CD4-positive, alpha-beta T cell treated with Interleukin-17A for 4 hours (primary cell): ENCODE results near the gene KLHDC7B.
A peak's percentile ranks its signal among the peaks of the same experiment; 100 is the strongest.

ENCODE experiments used
- DNase-seq: peaks from one replicate; pipeline ENCODE4 v3.0.0-alpha.2; 2020; ENCODE audit warnings: mixed read lengths

KLHDC7B gene

GRCh38 chr22:50548921-50549790 lies 3.5 kb downstream of the KLHDC7B start:
- DNase-seq: peak; percentile 37

- DNase-seq: no peak
Measured at GRCh38 chr22:50550395-50550794, 4.7 kb downstream of the KLHDC7B start.

GRCh38 chr22:50551160-50551752 lies 5.6 kb downstream of the KLHDC7B start:
- no peak for DNase-seq

GRCh38 chr22:50553310-50553709 lies 7.6 kb downstream of the KLHDC7B start:
- no peak for DNase-seq

- no peak for DNase-seq
Measured at GRCh38 chr22:50556703-50557102, 11.0 kb downstream of the KLHDC7B start.

GRCh38 chr22:50560034-50560433 lies 14.3 kb downstream of the KLHDC7B start:
- no peak for DNase-seq

GRCh38 chr22:50561401-50562358 lies 16.0 kb downstream of the KLHDC7B start:
- no peak for DNase-seq

GRCh38 chr22:50562523-50563412 lies 17.1 kb downstream of the KLHDC7B start, which contains the start of gene SYCE3:
TSS of gene SYCE3 (minus strand) at chr22:50562919. CDS start at chr22:50556405, 6,514 bp downstream.
- DNase-seq: peak; percentile 98

GRCh38 chr22:50563413-50564160 lies 17.9 kb downstream of the KLHDC7B start:
- no peak for DNase-seq

- DNase-seq: no peak
Measured at GRCh38 chr22:50564289-50564688, 18.6 kb downstream of the KLHDC7B start.

GRCh38 chr22:50567721-50568252 lies 22.1 kb downstream of the KLHDC7B start:
- no peak for DNase-seq

GRCh38 chr22:50568626-50569025 lies 22.9 kb downstream of the KLHDC7B start:
- DNase-seq: no peak

- no peak for DNase-seq
Measured at GRCh38 chr22:50569041-50569459, 23.4 kb downstream of the KLHDC7B start.

GRCh38 chr22:50569896-50570535 lies 24.3 kb downstream of the KLHDC7B start:
- DNase-seq: no peak

- no peak for DNase-seq
Measured at GRCh38 chr22:50570861-50571260, 25.2 kb downstream of the KLHDC7B start.

- no peak for DNase-seq
Measured at GRCh38 chr22:50571264-50572175, 25.8 kb downstream of the KLHDC7B start.

GRCh38 chr22:50572965-50573364 lies 27.3 kb downstream of the KLHDC7B start:
- no peak for DNase-seq

- DNase-seq: no peak
Measured at GRCh38 chr22:50573491-50574382, 28.0 kb downstream of the KLHDC7B start.
